Activated CD4-positive, alpha-beta T cell treated with anti-CD3 and anti-CD28 coated beads, Interleukin-2, amount 50 U/mL, for 1 hour (primary cell): ENCODE data around the gene GRAMD2B.

Experiments
- DNase-seq: peaks from one replicate; pipeline ENCODE4 v3.0.0-alpha.2; 2020

Gene GRAMD2B

GRCh38 chr5:126484253-126484652 lies 61.0 kb downstream of the GRAMD2B start:
- no peak for DNase-seq

GRCh38 chr5:126486332-126486731 lies 63.1 kb downstream of the GRAMD2B start:
- DNase-seq: no peak

- DNase-seq: no peak
These were observed 64.4 kb downstream of the GRAMD2B start for GRCh38 chr5:126487596-126487995.

GRCh38 chr5:126488443-126489065 lies 65.3 kb downstream of the GRAMD2B start:
- DNase-seq: no peak

- no peak for DNase-seq
These were observed 67.1 kb downstream of the GRAMD2B start for GRCh38 chr5:126490167-126490940.

DNA sequence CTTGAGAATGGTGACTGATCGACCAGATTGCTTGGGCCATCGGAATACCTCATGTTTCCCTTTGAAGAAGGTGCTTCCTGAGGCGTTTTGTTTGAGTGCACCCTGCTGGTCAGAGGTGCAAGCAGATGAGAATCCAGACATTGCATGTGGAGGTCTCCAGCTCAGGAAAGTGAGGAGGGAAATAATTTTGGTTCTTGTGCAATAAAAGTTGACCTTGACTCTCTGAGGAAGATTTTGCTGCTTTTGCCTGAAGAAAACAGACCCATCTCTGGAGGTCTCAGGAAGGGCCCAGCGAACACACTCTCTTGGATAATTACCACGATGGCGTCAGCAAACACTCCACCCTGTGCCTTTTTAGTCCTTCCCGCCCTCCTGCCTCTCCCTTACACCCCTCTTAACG lies 69.7 kb downstream of the GRAMD2B start:
- no peak for DNase-seq

DNA sequence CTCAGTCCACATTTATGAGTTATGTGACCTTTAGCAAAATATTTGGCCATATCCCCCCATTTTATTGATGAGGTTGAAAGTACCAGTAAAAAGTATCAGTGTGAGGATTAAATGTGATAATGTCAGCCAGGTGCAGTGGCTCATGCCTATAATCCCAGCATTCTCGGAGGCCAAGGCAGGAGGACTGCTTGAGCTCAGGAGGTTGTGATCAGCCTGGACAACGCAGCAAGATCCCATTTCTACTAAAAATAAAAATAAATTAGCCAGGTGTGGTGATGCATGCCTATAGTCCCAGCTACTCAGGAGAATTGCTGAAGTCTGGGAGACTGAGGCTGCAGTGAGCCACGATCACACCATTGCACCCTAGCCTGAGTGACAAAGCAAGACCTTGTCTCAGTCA lies 71.2 kb downstream of the GRAMD2B start:
- no peak for DNase-seq

- DNase-seq: no peak
These were observed 74.3 kb downstream of the GRAMD2B start for GRCh38 chr5:126497506-126497905.

- no peak for DNase-seq
These were observed 76.1 kb downstream of the GRAMD2B start for GRCh38 chr5:126499278-126499677.

GRCh38 chr5:126499853-126500342 lies 76.7 kb downstream of the GRAMD2B start:
- no peak for DNase-seq

DNA sequence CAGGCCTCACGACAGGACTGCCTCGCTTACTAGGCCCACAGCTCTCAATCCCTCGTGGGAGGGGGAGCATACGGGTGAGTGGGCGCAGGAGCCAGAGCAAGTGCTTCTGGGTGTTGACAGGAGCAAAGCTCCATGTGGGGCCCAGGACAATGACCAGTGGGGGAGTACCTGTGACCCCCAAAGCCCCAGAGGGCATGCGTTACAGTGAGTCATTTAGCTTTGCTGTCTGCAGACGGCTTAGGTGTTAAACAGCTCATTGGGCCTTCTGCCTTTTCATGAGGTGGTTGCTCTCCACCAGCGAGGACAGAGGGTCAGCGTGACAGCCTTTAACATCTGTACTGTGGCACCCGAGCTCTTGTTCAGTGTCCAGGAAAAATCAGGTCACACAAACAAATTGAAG lies 78.2 kb downstream of the GRAMD2B start:
- DNase-seq: no peak

DNA sequence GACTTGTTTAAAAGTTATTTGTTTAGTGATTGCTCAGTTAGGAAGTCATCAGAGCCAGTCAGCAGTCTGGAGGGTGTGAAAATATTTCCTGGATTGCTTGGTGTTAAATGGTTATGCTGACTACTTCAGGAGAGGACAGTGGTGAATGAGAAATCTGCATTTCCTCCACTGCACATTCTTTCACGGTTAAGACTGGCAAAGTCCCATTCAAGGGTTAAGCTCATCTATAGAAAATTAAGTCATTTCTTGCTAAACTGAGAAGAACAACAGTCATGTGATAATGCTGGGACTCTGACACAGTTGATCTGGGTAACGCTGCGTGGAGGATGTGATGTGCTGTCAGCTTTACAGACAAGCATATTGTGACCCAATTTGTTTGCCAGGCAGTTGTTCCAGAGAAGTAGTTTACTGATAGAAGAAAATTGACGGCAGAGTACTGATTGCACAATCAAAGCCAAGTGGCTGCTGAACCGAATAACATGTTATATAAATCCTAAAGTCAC lies 80.4 kb downstream of the GRAMD2B start:
- DNase-seq: no peak

GRCh38 chr5:126506079-126506478 lies 82.9 kb downstream of the GRAMD2B start:
- DNase-seq: no peak

- DNase-seq: no peak
These were observed 85.2 kb downstream of the GRAMD2B start for GRCh38 chr5:126508251-126508961.

GRCh38 chr5:126508962-126509279 lies 85.7 kb downstream of the GRAMD2B start:
- no peak for DNase-seq

DNA sequence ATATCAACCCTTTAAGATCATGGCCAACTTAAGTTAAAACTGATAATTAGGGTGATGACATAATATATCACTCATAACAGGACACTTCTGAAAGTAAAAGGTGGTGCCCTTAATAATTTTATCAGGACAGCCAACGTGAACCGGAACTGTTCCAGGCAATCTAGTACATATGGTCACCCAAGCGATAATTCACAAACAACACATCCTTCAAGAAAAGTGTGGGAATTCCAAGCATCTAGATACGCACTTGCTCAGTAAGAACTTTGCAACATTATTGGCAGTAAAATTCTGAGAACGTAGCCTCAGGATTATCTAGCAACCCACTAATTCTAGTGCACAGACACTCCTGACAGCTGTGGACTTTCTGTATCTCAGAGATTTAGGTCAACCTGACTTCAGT lies 86.1 kb downstream of the GRAMD2B start:
- no peak for DNase-seq

DNA sequence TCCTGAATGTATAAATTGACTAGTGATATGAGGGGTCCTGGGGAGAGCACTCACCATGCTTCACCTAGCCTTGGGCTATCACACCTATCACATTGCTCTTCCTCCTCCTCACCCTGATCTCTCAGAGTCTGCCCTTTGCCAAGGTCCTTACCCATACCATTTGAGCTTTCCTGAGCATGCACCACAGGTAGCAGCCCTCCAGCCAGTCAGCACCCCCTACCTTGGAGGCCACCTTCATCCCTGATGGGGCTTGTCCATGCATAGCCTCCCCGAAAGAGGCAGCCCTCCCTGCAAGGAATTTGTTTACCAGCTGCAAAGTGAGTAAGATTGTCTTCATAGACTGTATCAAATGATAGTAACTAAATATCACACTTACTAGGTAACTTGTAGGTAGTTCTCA lies 88.8 kb downstream of the GRAMD2B start:
- DNase-seq: no peak

GRCh38 chr5:126512451-126512850 lies 89.2 kb downstream of the GRAMD2B start:
- no peak for DNase-seq

- no peak for DNase-seq
These were observed 90.1 kb downstream of the GRAMD2B start for GRCh38 chr5:126513302-126513701.

- no peak for DNase-seq
These were observed 90.5 kb downstream of the GRAMD2B start for GRCh38 chr5:126513703-126514102.

- no peak for DNase-seq
These were observed 90.9 kb downstream of the GRAMD2B start for GRCh38 chr5:126514131-126514557.

DNA sequence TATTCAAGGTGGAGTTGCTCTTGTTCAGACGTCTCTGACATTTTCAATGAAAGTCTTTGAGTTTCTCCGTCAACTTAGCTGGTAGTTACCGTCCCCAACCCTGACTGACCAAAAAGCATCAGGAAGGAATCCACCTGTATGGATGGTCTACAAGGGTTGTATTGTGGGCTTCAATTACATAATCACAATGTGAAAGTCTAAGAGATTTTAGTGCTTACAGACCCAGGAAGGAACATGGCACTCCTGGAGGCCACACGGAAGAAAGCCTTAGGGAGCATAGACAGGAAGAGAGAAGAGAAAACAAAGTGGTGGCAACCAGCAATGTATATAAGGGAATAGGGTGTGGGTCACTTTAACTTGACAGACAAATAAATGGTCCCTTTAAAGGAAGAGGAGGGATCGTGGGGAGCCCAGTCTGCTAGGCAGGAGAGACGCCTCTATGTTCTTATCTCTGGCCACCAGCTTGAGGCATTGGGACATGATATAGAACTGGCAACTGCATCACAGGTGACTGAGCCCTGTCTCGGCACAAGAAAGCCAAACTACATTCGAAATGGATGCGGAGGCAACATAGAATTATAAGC lies 91.4 kb downstream of the GRAMD2B start:
- no peak for DNase-seq

DNA sequence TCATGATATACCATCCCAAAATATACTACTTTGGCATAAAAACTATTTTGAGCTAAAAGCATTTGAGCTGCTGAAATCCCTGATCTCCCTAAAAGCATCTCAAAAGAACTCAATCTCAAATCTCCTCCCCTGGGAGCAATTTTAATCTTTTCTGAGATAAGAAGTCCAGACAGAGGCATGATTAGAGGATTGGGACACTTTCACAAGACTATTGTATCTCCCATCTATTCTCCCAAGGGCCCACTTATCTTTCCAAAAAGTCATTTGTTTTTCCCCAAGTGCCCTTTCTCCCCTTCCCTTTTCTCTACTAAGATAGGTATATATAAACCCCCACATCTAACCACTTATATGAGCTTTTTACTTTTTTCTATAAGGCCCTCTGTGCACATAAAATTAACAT lies 92.1 kb downstream of the GRAMD2B start:
- no peak for DNase-seq
